Karpas-422 (cell line): ENCODE data around the gene MGAM2. TPM values are rescaled to one million over a fixed set of nuclear protein-coding genes. Genes with fewer than 3 reads are reported as not detected.

Experiments used
- DNase-seq: peaks from one replicate; pipeline ENCODE4 v3.0.0-alpha.2; 2015
- H2AFZ ChIP-seq: fragments of 200-600 bp; sonication (generic); 2 replicates; pipeline ENCODE4 v1.6.1; 2014; ENCODE audit warnings: antibody characterized with exemption, low read length, mixed read lengths
- H3K27ac ChIP-seq: fragments of 200-600 bp; sonication (generic); 2 replicates; pipeline ENCODE4 v1.5.1; 2014; ENCODE audit warnings: mild to moderate bottlenecking, low read length, moderate library complexity
- H3K27me3 ChIP-seq: fragments of 200-600 bp; sonication (generic); 2 replicates; pipeline ENCODE4 v1.6.1; 2014; ENCODE audit warnings: low read length, mixed read lengths
- H3K36me3 ChIP-seq: fragments of 200-600 bp; sonication (generic); 2 replicates; pipeline ENCODE4 v1.6.1; 2014; ENCODE audit warnings: low read length, mixed read lengths; ENCODE audit not compliant: insufficient read depth
- H3K4me1 ChIP-seq: fragments of 200-600 bp; sonication (generic); 2 replicates; pipeline ENCODE4 v1.6.1; 2014; ENCODE audit warnings: mild to moderate bottlenecking, low read length, mixed read lengths
- H3K4me2 ChIP-seq: fragments of 200-600 bp; sonication (generic); 2 replicates; pipeline ENCODE4 v1.6.1; 2014; ENCODE audit warnings: low read length, low read depth, mild to moderate bottlenecking; ENCODE audit not compliant: poor library complexity, severe bottlenecking
- H3K4me3 ChIP-seq: fragments of 200-600 bp; sonication (generic); 2 replicates; pipeline ENCODE4 v1.5.1; 2014; ENCODE audit warnings: mild to moderate bottlenecking, antibody characterized with exemption, low read length, mixed read lengths
- H3K79me2 ChIP-seq: fragments of 200-600 bp; sonication (generic); 2 replicates; pipeline ENCODE4 v1.6.1; 2014; ENCODE audit warnings: mild to moderate bottlenecking, low read length, mixed read lengths
- H3K9ac ChIP-seq: fragments of 200-600 bp; sonication (generic); 2 replicates; pipeline ENCODE4 v1.6.0; 2014; ENCODE audit warnings: low read length
- H3K9me2 ChIP-seq: fragments of 200-600 bp; sonication (generic), shearing (Covaris generic); replicated peaks from 2 replicates; pipeline ENCODE4 v1.6.0; 2014; ENCODE audit warnings: mild to moderate bottlenecking, low read length, moderate library complexity; ENCODE audit not compliant: insufficient read depth
- H3K9me3 ChIP-seq: fragments of 300-700, 200-600 bp; sonication (generic); 2 replicates; pipeline ENCODE4 v1.6.1; 2014; ENCODE audit warnings: low read length, mixed read lengths
- H4K20me1 ChIP-seq: fragments of 200-600 bp; sonication (generic); 2 replicates; pipeline ENCODE4 v1.6.1; 2014; ENCODE audit warnings: mild to moderate bottlenecking, antibody characterized with exemption, low read length, low read depth; ENCODE audit not compliant: insufficient read depth
- total RNA-seq: library from RNA; depleted of rRNA; stranded (reverse); fragments of >200 nt; shearing (Covaris generic); gene quantifications from 2 replicates; pipeline ENCODE4 v1.2.3, GENCODE V29; 2014; ENCODE audit warnings: low replicate concordance; rRNA removed

MGAM2 gene
- total RNA-seq: not detected in 2 replicates

- no peaks in the 10 kb centered on the region for H3K4me1 ChIP-seq
- H3K27ac ChIP-seq: no peak within 1 kb of the TSS
- no peaks in the 10 kb centered on the region for H3K36me3 ChIP-seq
- H2AFZ ChIP-seq: no peak within 1 kb of the TSS
- no peak for DNase-seq
- no peaks in the 10 kb centered on the region for H3K9me3 ChIP-seq
- no peaks in the 10 kb centered on the region for H3K27me3 ChIP-seq
- H4K20me1 ChIP-seq: no peaks in the 10 kb centered on the region
- no peak within 1 kb of the TSS for H3K9ac ChIP-seq
- no peaks in the 10 kb centered on the region for H3K9me2 ChIP-seq
- H3K4me2 ChIP-seq: no peak within 1 kb of the TSS
- no peaks in the 10 kb centered on the region for H3K79me2 ChIP-seq
- no peak within 1 kb of the TSS for H3K4me3 ChIP-seq
Observed at GRCh38 chr7:142111499-142111898, at the start of gene MGAM2. Gene MGAM2, plus strand, starts transcription at chr7:142111718. Its CDS starts 5,156 bp downstream, at chr7:142116874.

GRCh38 chr7:142063551-142064442, 47.7 kb upstream of the MGAM2 start:
- Histone ChIP-seq H3K27me3 (no peaks in the 10 kb centered on the region), H3K9ac (no peak overlapping the region), H3K9me3 (no peaks in the 10 kb centered on the region), H3K36me3 (no peaks in the 10 kb centered on the region), H3K4me1 (peaks cover 4% of the 10 kb centered on the region; the same call in 1 of the 2 replicates), H3K9me2 (no peaks in the 10 kb centered on the region), H3K79me2 (no peaks in the 10 kb centered on the region), H2AFZ (no peak overlapping the region), H3K4me2 (no peak overlapping the region), H3K27ac (no peak overlapping the region), H3K4me3 (no peak overlapping the region), H4K20me1 (no peaks in the 10 kb centered on the region)
- DNase-seq: no peak

GRCh38 chr7:142066536-142066935, 45.0 kb upstream of the MGAM2 start:
- Histone ChIP-seq H2AFZ (no peak overlapping the region), H4K20me1 (no peaks in the 10 kb centered on the region), H3K27ac (no peak overlapping the region), H3K79me2 (no peaks in the 10 kb centered on the region), H3K4me2 (no peak overlapping the region), H3K9me2 (no peaks in the 10 kb centered on the region), H3K4me1 (peaks cover 4% of the 10 kb centered on the region; the same call in 1 of the 2 replicates), H3K9ac (no peak overlapping the region), H3K27me3 (no peaks in the 10 kb centered on the region), H3K9me3 (no peaks in the 10 kb centered on the region), H3K36me3 (no peaks in the 10 kb centered on the region), H3K4me3 (no peak overlapping the region)
- no peak for DNase-seq

GRCh38 chr7:142077762-142078161, 33.8 kb upstream of the MGAM2 start:
- Histone ChIP-seq H3K79me2 (no peaks in the 10 kb centered on the region), H2AFZ (no peak overlapping the region), H3K36me3 (no peaks in the 10 kb centered on the region), H3K4me2 (no peak overlapping the region), H3K9me2 (no peaks in the 10 kb centered on the region), H3K4me1 (no peaks in the 10 kb centered on the region), H3K27me3 (no peaks in the 10 kb centered on the region), H3K4me3 (no peak overlapping the region), H4K20me1 (no peaks in the 10 kb centered on the region), H3K9ac (no peak overlapping the region), H3K27ac (no peak overlapping the region), H3K9me3 (no peaks in the 10 kb centered on the region)
- no peak for DNase-seq

- Histone ChIP-seq H3K27me3 (no peaks in the 10 kb centered on the region), H3K79me2 (no peaks in the 10 kb centered on the region), H3K9me3 (no peaks in the 10 kb centered on the region), H3K4me2 (no peak overlapping the region), H4K20me1 (no peaks in the 10 kb centered on the region), H3K36me3 (no peaks in the 10 kb centered on the region), H3K9ac (no peak overlapping the region), H3K27ac (no peak overlapping the region), H2AFZ (no peak overlapping the region), H3K4me3 (no peak overlapping the region), H3K4me1 (no peaks in the 10 kb centered on the region), H3K9me2 (0 out of 2 replicates have a peak, but pooled peaks cover 3% of the 10 kb centered on the region)
- DNase-seq: no peak
Observed at GRCh38 chr7:142083605-142084004, 27.9 kb upstream of the MGAM2 start.

GRCh38 chr7:142085428-142085827, 26.1 kb upstream of the MGAM2 start:
- Histone ChIP-seq H3K9ac (no peak overlapping the region), H3K9me3 (no peaks in the 10 kb centered on the region), H3K36me3 (no peaks in the 10 kb centered on the region), H3K27ac (no peak overlapping the region), H3K79me2 (no peaks in the 10 kb centered on the region), H3K4me1 (no peaks in the 10 kb centered on the region), H3K9me2 (0 out of 2 replicates have a peak, but pooled peaks cover 3% of the 10 kb centered on the region), H3K27me3 (no peaks in the 10 kb centered on the region), H2AFZ (no peak overlapping the region), H4K20me1 (no peaks in the 10 kb centered on the region), H3K4me3 (no peak overlapping the region), H3K4me2 (no peak overlapping the region)
- no peak for DNase-seq

GRCh38 chr7:142088022-142088714, 23.4 kb upstream of the MGAM2 start:
- Histone ChIP-seq H3K9ac (no peak overlapping the region), H3K9me2 (0 out of 2 replicates have a peak, but pooled peaks cover 3% of the 10 kb centered on the region), H3K36me3 (no peaks in the 10 kb centered on the region), H3K9me3 (no peaks in the 10 kb centered on the region), H3K4me2 (no peak overlapping the region), H3K79me2 (no peaks in the 10 kb centered on the region), H3K4me1 (no peaks in the 10 kb centered on the region), H3K27me3 (no peaks in the 10 kb centered on the region), H3K27ac (no peak overlapping the region), H3K4me3 (no peak overlapping the region), H4K20me1 (no peaks in the 10 kb centered on the region), H2AFZ (no peak overlapping the region)
- DNase-seq: no peak

- Histone ChIP-seq H3K9me2 (0 out of 2 replicates have a peak, but pooled peaks cover 3% of the 10 kb centered on the region), H4K20me1 (no peaks in the 10 kb centered on the region), H3K79me2 (no peaks in the 10 kb centered on the region), H3K4me2 (no peak overlapping the region), H3K36me3 (no peaks in the 10 kb centered on the region), H3K27ac (no peak overlapping the region), H3K4me3 (no peak overlapping the region), H3K9ac (no peak overlapping the region), H2AFZ (no peak overlapping the region), H3K4me1 (no peaks in the 10 kb centered on the region), H3K9me3 (no peaks in the 10 kb centered on the region), H3K27me3 (no peaks in the 10 kb centered on the region)
- no peak for DNase-seq
Observed at GRCh38 chr7:142089035-142089434, 22.5 kb upstream of the MGAM2 start.
